ENCODE results near the gene GMPPB.

- TF ChIP-seq, protein P1, sequence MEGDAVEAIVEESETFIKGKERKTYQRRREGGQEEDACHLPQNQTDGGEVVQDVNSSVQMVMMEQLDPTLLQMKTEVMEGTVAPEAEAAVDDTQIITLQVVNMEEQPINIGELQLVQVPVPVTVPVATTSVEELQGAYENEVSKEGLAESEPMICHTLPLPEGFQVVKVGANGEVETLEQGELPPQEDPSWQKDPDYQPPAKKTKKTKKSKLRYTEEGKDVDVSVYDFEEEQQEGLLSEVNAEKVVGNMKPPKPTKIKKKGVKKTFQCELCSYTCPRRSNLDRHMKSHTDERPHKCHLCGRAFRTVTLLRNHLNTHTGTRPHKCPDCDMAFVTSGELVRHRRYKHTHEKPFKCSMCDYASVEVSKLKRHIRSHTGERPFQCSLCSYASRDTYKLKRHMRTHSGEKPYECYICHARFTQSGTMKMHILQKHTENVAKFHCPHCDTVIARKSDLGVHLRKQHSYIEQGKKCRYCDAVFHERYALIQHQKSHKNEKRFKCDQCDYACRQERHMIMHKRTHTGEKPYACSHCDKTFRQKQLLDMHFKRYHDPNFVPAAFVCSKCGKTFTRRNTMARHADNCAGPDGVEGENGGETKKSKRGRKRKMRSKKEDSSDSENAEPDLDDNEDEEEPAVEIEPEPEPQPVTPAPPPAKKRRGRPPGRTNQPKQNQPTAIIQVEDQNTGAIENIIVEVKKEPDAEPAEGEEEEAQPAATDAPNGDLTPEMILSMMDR (IDR thresholded peaks at IDR 0.05; ENCODE audit: insufficient read depth, low read length), result no peak
- no peak for TF ChIP-seq POLR2AphosphoS5 (IDR thresholded peaks at IDR 0.05; ENCODE audit: low read depth)
Measured at GRCh38 chr3:49734752-49735151, 11.0 kb upstream of the GMPPB start.
